ENCODE results near the gene RBMX2. TPM values are rescaled to one million over a fixed set of nuclear protein-coding genes. Genes with fewer than 3 reads are reported as not detected.

Gene RBMX2
- total and polyA plus RNA-seq, 2 of the 4 experiments (the other 2 are of a cell fraction) = 8.8 to 11.4 TPM

DNA sequence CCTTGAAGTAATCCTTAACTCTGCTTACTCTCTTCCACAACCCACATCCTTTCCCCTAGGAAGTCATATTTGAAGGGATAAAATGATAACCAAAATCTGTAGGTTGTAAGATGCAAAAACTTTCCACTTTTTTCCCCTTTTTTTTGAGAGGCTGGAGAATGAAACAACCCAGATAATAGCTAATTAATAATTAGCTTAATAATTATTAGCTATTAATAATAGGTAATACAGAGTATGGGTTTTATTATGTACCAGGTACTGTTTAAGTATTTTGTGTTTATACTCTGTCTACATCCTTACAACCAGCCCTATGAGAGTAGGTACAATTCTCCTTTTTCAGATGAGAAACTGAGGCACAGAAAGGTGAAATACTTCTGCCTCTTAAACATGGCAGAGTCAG lies 25.7 kb upstream of the RBMX2 start:
- Histone ChIP-seq H3K4me1 (ENCODE audit: control insufficient read depth, insufficient read depth, low read length) (no peaks in the 10 kb centered on the region), H3K9ac (ENCODE audit: low read depth, low read length) (no peak overlapping the region), H3K14ac (replicated peaks; ENCODE audit: low read depth, low read length) (no peak overlapping the region), H2AK5ac (ENCODE audit: low read depth, low read length) (no peak overlapping the region), H3K36me3 (ENCODE audit: control insufficient read depth, insufficient read depth, low read length) (no peaks in the 10 kb centered on the region), H3K4me3 (ENCODE audit: insufficient read depth, low read depth, low read length) (no peak overlapping the region), H3K9me3 (ENCODE audit: control insufficient read depth, insufficient read depth, low read length) (no peaks in the 10 kb centered on the region), H2BK5ac (ENCODE audit: low read depth, low read length, poor library complexity, severe bottlenecking) (no peak overlapping the region), H2AFZ (replicated peaks; ENCODE audit: low read length, poor library complexity) (no peak overlapping the region), H3K23ac (ENCODE audit: low read depth, low read length) (no peak overlapping the region), H3K9me1 (ENCODE audit: insufficient read depth, low read length) (no peaks in the 10 kb centered on the region), H3K4me2 (ENCODE audit: low read depth, low read length) (no peak overlapping the region), H3K56ac (ENCODE audit: extremely low read depth, insufficient read depth, low read length) (no peak overlapping the region), H3K18ac (ENCODE audit: low read depth, low read length) (no peak overlapping the region), H3K79me1 (ENCODE audit: low read depth in 1 of 2, low read length in 2 of 2) (no peaks in the 10 kb centered on the region), H4K91ac (ENCODE audit: insufficient read depth, low read depth, low read length) (no peak overlapping the region), H2BK120ac (ENCODE audit: low read depth, low read length) (no peak overlapping the region), H2BK20ac (ENCODE audit: low read depth, low read length) (no peak overlapping the region), H2BK15ac (ENCODE audit: low read depth, low read length) (no peak overlapping the region), H2AK9ac (replicated peaks; ENCODE audit: low read depth, low read length, poor library complexity) (no peak overlapping the region), H4K20me1 (ENCODE audit: insufficient read depth, low read length) (no peaks in the 10 kb centered on the region), H3K27ac (ENCODE audit: insufficient read depth, low read length) (no peak overlapping the region), H3K27me3 (ENCODE audit: control insufficient read depth, insufficient read depth, low read length) (no peaks in the 10 kb centered on the region), H4K8ac (ENCODE audit: low read depth in 2 of 2, low read length in 2 of 2) (no peak overlapping the region), H3K4ac (ENCODE audit: low read depth, low read length) (no peak overlapping the region), H4K5ac (ENCODE audit: low read depth, low read length) (no peak overlapping the region)
- no TSS peak for BruUV-seq (replicated peaks)
- DNase-seq (no peak), ATAC-seq (ENCODE audit: low read depth) (no peak)
- TF ChIP-seq POLR2A (IDR thresholded peaks at IDR 0.05; ENCODE audit: low read depth, low read length) (no peak), BHLHE40 (IDR thresholded peaks at IDR 0.05; ENCODE audit: low read depth, low read length) (no peak), RAD21 (IDR thresholded peaks at IDR 0.05; ENCODE audit: low read length) (no peak), RFX5 (IDR thresholded peaks at IDR 0.05; ENCODE audit: low read depth, low read length) (no peak), SMC3 (IDR thresholded peaks at IDR 0.05; ENCODE audit: low read depth, low read length) (no peak), MXI1 (IDR thresholded peaks at IDR 0.05; ENCODE audit: borderline replicate concordance, low read depth, low read length) (no peak), RCOR1 (IDR thresholded peaks at IDR 0.05; ENCODE audit: insufficient replicate concordance, low read length) (no peak), CEBPB (IDR thresholded peaks at IDR 0.05; ENCODE audit: low read depth, low read length) (no peak), CHD1 (IDR thresholded peaks at IDR 0.05; ENCODE audit: low read depth, low read length) (no peak), NFE2L2 (IDR thresholded peaks at IDR 0.05; ENCODE audit: low read depth, low read length) (no peak), FOS (IDR thresholded peaks at IDR 0.05; ENCODE audit: low read depth, low read length) (no peak), MAZ (IDR thresholded peaks at IDR 0.05; ENCODE audit: borderline replicate concordance, low read depth, low read length) (no peak), MAFK (IDR thresholded peaks at IDR 0.05; ENCODE audit: low read depth, low read length) (no peak)
- TF ChIP-seq, protein P1, sequence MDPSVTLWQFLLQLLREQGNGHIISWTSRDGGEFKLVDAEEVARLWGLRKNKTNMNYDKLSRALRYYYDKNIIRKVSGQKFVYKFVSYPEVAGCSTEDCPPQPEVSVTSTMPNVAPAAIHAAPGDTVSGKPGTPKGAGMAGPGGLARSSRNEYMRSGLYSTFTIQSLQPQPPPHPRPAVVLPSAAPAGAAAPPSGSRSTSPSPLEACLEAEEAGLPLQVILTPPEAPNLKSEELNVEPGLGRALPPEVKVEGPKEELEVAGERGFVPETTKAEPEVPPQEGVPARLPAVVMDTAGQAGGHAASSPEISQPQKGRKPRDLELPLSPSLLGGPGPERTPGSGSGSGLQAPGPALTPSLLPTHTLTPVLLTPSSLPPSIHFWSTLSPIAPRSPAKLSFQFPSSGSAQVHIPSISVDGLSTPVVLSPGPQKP (IDR thresholded peaks at IDR 0.05; ENCODE audit: borderline replicate concordance, low read depth, low read length) = no peak
- TF ChIP-seq, protein P2, sequence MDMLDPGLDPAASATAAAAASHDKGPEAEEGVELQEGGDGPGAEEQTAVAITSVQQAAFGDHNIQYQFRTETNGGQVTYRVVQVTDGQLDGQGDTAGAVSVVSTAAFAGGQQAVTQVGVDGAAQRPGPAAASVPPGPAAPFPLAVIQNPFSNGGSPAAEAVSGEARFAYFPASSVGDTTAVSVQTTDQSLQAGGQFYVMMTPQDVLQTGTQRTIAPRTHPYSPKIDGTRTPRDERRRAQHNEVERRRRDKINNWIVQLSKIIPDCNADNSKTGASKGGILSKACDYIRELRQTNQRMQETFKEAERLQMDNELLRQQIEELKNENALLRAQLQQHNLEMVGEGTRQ (IDR thresholded peaks at IDR 0.05; ENCODE audit: low read depth, low read length) = no peak
- TF ChIP-seq, protein P3, sequence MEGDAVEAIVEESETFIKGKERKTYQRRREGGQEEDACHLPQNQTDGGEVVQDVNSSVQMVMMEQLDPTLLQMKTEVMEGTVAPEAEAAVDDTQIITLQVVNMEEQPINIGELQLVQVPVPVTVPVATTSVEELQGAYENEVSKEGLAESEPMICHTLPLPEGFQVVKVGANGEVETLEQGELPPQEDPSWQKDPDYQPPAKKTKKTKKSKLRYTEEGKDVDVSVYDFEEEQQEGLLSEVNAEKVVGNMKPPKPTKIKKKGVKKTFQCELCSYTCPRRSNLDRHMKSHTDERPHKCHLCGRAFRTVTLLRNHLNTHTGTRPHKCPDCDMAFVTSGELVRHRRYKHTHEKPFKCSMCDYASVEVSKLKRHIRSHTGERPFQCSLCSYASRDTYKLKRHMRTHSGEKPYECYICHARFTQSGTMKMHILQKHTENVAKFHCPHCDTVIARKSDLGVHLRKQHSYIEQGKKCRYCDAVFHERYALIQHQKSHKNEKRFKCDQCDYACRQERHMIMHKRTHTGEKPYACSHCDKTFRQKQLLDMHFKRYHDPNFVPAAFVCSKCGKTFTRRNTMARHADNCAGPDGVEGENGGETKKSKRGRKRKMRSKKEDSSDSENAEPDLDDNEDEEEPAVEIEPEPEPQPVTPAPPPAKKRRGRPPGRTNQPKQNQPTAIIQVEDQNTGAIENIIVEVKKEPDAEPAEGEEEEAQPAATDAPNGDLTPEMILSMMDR (conservative IDR thresholded peaks at IDR 0.05; ENCODE audit: low read depth, low read length) = no peak
- CTCF ChIA-PET = no interaction called here
- POLR2A ChIA-PET (ENCODE audit: unreplicated experiment) = no interaction called here
- in situ Hi-C loops (cut with MboI; ENCODE audit: low sequenced_read_pairs) (loop anchor here (25.0 kb wide), 1 partner anchor 89 kb away; no protein-coding TSS in a partner anchor), intact Hi-C loops (cut with micrococcal nuclease) (no loop called here), dilution Hi-C loops (cut with HindIII; ENCODE audit: low sequenced_read_pairs, unreplicated experiment) (no loop called here)
